Brain pericyte (primary cell): ENCODE results near the gene CLPTM1.
"Not testable (repeated sequence)": the region's sequence is repeated elsewhere in the genome, so short reads cannot be mapped to it uniquely, and the experiment has no call there.

Experiments used
- DNase-seq: peaks from one replicate; pipeline ENCODE4 v3.0.0-alpha.2; 2012; ENCODE audit warnings: low read depth, low spot score

CLPTM1 gene

DNA sequence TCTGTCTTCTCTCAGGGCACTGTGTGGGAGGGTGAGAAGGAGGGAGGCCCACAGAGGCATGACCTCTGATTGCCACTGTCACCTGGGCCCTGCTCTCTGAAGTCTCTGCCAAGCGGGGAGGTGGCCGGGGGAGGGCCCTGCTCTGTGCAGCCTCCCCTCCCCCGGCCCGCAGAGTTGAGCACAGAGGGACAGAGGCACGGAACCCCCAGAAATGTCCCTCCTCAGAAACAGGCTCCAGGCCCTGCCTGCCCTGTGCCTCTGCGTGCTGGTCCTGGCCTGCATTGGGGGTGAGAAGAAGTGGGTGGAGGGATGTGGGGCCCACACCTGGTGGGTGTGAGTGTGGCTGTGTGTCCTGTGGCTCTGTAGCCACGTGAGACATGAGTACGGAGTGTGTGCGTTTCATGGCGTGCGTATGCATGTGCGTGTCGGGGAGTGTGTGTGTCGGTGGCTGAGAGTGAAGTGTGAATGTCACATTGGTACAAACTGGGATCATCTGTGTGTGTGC is 13.1 kb upstream of the CLPTM1 start, which contains the start of gene APOC4:
Gene APOC4 (plus strand): TSS at position 171 of the 505 bp plus-strand sequence. CDS start 41 bp downstream, at position 212.
- DNase-seq, result no peak

DNA sequence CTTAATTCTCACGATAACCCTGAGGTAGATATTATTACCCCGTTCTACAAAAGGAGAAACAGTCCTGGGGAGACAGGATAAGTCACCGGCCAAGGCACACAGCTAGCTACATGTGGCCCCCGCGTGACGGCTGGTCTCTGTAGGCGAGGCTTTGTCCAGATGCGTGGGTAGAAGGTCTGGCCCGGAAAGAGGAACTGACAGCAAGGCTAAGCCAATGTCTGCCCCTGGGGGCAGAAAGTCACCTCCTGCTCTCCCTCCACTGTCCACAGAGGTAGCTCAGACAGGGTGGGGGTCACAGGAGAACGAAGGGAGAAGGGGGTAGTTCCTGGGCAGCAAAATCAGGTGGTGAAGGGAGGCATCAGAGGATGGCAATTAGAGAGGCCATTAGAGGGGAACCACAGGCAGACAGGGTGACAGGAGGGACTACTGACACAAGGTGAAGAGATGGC is 11.4 kb upstream of the CLPTM1 start:
- no peak for DNase-seq

DNA sequence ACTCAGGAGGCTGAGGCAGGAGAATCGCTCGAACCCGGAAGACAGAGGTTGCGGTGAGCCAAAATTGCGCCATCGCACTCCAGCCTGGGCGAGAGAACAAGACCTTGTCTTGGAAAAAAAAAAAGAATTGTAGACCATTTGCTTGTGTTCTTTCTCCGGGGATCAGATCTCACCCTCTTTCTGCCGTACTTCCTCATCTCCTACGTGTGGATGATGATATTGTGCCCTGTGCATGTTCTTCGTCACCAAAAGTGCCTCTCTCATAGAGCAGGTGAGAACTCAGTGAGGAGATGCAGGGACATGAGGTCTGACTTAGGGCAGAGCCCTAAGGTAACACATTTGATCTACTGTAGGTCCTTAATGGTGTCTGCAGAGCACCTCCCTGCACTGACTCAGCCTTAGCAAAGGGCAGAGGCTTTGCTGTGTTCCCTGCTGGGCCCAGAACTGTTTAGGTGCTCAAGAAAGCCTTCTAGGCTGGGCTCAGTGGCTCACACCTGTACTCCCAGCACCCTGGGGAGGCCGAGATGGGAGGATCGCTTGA is 8.1 kb upstream of the CLPTM1 start:
- DNase-seq, result no peak

DNA sequence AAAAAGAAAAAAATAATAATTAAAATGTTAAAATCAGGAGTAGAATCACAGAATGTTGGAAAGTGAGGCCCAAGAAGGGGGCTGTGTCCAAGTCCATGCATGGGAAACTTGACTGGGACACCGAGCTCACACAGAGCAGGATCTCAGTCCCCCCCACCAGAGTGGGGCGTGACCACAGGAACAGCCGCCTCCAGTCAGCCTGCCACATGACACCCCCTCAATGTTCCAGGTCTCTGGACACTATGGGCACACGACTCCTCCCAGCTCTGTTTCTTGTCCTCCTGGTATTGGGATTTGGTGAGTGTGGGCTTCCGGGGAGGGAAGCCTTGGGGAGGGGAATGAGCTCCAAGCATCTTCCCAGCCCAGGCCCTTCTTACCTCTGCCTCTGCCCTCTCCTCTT is 6.9 kb upstream of the CLPTM1 start:
- DNase-seq, result no peak

DNA sequence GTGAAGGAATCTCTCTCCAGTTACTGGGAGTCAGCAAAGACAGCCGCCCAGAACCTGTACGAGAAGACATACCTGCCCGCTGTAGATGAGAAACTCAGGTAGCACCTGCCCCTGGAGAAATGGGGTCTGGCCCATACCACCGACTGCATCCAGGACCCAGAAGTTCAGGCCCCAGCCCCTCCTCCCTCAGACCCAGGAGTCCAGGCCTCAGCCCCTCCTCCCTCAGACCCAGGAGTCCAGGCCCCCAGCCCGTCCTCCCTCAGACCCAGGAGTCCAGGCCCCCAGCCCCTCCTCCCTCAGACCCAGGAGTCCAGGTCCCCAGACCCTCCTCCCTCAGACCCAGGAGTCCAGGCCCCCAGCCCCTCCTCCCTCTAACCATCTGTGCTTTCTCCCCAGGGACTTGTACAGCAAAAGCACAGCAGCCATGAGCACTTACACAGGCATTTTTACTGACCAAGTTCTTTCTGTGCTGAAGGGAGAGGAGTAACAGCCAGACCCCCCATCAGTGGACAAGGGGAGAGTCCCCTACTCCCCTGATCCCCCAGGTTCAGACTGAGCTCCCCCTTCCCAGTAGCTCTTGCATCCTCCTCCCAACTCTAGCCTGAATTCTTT is 6.3 kb upstream of the CLPTM1 start:
- no peak for DNase-seq

DNA sequence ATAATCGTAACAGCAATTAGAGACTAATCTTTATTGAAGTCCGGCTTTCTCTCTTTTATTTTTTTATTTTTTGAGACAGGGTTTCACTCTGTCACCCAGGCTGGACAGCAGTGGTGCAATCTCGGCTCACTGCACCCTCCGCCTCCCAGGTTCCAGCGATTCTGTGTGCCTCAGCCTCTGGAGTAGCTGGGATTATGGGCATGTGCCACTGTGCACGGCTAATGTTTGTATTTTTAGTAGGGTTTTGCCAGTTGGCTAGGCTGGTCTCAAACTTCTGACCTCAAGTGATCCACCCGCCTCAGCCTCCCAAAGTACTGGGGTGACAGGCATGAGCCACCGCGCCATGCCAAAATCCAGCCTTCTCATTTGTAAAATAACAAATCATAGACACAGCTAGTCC is 5.6 kb upstream of the CLPTM1 start:
- DNase-seq, result no peak

DNA sequence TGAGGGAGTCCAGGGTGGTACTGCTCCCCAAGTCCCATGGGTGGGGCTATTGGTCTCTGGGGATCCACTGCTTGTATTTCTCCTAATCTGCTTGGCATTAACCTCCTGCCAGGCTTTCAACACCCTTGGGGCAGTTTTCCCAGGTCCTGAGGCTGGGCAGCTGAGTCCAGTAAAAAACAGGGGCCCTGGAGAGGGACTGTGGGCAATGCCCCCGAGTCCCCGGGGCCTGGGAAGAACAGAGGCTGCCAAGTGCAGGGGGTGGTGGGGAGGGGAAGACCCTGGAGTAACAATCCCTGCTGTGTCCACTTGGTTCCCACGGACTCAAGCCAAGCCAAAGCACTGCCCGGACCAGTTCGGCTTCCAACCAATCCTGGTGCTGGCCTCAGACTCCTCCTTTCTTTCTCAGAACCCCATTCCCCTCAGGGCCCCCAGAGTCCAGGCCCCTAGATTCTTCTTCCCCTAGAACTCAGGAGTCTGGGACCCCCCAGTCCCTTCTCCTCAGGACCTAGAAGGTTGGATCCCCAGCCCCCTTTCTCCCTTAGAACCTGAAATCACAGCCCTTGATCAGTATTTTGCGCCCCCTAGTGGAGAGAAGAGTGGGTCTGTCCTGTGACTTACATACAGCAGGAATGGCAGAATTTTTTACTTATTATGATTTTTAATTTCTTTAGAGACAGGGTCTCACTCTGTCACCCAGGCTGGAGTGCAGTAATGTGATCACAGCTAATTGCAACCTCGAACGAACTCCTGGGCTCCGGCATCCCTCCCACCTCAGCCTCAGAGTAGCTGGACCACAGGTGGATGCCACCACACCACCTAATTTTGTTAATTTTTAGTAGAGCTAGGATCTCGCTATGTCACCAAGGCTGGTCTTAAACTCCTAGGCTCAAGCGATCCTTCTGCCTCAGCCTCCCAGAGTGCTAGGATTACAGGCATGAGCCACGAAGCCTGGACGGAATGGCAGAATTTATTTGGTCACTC is 3.7 kb upstream of the CLPTM1 start:
- DNase-seq, result peak; percentile 78

DNA sequence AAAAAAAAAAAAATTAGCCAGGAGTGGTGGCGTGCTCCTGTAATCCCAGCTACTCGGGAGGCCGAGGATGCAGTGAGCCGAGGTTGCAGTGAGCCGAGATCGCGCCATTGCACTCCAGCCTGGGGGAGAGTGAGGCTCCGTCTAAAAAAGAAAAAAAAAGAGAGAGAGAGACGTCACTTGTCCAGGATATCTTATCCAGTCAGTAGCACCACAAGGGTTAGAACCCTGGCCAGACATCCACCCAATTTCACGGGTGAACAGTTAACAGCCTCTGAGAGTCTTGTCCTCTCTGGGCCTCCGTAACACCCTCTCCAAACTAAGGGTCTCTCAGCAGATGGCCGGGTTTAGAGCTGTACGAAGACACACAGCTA is 917 bp upstream of the CLPTM1 start:
- no peak for DNase-seq

DNA sequence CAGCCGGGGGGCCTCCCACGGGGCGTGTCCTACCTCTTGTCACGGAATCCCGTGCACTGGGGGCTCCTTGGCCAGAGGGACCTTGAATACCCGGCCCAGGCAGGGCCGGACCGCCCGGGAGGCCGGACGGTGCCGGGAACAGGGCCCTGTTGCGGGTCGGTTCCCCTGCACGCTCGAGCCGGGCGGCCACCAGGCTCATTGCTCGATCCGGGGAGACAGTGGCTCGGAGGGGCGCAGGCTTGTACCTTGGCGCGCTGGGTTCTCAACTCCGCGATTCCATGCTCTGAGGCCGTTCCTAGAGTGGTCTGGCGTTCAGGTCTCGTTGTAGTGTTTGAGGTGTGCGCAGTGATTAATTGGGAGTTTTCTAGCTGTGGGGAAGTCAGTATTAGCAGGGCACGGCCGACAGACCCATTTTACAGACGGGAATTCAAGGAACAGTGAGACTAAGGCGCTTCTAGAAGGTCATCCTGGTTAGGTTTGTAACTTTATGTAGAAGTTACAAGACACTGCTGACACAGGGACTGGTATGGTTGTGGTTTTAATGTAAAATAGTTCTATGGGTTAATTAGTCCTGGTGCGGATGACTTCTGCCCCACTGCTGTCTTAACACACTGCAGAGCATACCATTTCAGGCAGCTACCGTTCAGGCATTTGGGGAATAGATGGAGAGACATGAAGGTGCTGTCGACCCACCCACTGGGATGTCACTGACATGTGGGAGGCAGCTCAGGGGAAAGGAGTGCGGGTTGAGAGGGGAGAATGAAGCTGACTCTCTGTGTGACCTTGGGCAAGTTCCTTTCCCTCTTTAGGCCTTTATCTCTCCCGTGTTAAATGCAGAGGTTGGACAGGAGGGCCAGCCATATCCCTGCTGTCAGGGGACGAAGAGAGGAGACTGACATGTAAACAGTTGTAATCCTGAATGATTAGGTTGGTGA is 592 bp downstream of the CLPTM1 start:
- no peak for DNase-seq

DNA sequence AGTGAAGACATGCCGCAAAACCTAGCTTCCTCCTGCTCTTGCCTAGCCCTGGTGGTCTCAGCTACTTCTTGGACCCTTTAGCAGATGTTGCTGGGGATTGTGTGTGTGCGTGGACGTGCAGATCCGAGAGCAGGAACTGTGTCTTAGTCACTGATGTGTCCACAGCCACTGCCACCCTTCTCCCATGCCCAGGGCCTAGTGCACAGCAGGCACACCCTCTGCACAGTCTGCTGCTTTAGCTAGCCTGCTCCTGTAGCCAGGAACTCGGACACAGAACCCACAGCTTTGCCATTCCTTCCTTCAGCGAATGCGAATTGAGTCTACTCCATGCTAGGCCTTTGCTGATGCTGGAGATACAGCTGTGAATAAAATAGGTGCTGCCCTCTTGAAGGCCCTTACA is 2.3 kb downstream of the CLPTM1 start:
- no peak for DNase-seq

DNA sequence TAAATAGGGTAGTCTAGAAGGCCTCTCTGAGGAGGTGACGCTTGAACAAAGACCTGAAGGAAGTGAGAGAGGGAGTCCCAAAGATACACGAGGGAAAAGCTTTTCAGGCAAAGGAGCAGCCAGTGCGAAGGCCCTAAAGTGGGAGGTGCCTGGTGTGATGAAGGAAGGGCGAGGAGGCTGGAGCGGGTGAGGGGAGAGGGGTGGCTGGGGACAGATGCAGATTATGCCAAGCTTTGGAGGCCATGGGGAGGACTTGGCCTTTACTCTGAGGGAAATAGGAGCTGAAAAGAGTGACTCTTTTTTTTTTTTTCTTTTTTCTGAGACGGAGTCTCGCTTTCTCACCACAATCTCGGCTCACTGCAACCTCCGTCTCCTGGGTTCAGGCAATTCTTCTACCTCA is 2.9 kb downstream of the CLPTM1 start:
- no peak for DNase-seq

DNA sequence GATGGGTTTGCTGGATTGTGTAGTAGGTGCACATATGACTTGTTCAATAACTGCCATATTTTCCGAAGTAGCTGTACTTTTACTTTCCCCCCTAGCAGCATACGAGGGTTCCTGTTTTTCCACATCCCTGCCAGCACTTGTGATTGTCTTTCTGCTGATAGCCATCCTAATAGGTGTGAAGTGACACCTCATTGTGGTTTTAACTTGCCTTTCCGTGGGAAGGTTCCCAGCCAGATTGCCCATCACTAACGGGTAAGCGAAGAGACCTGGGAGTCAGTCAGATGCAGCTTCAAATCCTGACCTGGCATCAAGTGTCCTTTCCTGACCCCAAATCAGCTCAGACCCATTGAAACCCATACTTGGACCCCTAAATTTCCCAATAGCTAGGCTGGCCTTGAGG is 4.5 kb downstream of the CLPTM1 start:
- no peak for DNase-seq

DNA sequence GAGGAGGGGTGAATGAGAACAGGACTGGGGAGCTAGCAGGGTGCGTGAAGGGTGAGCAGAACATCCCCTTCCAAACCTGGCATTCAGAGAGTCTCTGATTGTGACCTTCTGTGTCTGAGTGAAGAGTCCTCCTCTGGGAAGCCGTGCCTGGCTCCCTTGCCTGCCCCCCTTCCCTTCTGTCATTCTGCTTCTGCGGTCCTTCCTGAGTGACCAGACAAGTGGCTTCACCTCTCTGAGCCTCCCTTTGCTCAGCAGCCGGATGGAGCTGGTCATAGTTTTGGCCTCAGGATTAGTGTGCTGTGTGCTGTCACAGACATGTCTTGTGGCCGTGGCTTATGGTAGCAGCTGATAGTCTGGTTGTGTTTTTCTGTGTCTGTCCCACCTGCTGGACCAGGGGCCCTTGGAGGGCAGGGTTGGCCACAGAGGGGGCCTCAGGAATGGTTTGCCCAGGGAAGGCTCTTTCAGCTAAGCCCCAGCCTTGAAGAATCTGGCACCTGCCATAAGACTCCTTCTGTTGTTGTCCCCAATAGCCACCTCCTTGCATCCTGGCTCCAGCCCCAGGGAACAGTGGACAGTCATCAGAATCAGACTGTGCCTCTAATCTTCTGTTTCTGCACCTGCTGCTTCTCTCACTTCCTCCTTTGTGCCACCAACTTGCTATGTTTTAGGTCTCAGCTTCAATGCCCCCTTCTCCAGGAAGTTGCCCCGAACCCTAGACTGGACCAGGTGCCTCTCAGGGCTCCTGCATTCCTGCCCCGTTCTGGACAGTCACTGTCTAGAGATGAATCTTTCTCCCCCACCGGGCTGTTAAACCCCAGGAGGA is 5.9 kb downstream of the CLPTM1 start:
- DNase-seq, result no peak

DNA sequence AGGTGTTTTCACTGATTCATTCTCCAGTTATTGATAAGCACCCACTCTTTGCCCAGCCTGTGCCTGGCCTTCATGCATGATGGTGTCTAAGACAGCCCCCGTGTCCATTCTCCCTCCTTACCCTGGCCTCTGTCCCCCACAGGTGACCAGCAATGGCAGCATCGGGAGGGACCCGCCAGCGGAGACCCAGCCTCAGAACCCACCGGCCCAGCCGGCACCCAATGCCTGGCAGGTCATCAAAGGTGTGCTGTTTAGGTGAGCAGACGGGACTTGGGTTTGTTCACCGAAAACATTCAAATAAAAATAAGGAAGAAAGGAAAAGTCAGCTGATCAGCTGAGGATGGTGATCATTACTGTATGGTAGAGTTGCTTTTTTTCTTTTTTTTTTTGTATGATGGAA is 6.6 kb downstream of the CLPTM1 start:
- no peak for DNase-seq

DNA sequence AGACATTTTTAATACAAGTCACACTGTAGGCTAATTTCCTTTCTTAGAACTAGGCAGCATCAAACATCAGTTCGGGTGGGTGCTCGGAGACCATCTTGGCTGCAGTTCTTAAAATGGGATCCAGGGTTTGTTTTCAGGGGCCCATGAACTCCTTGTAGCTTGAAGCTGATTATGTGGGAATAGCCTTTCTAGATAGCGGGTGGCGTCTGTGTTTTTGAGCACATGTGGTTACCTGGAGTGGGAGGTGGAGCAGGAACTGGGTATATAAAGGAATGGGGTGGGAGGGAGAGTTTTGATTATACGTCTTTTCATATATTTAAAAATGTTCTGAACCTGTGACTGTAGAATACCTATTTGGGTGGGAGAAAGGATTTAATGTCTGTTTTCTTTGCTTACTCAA is 12.9 kb downstream of the CLPTM1 start:
- no peak for DNase-seq

DNA sequence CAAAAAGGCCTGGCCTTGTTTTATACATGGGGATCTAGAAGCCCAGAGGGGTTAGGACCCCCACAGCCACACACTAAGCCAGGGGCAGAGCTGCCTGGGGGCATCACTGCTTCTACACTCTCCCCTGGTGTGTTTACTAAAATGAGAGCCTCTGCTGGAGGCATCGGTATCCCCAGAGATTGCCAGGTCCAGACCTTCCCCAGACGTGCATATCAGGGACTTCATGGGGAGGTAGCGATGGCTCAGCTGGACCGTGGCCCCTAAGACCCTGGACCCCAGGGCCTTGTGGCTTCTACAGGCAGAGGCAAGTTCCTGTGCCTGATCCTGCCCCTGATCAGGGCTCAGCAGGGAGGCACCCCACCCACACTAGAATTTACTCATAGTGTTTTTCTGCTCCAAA is 13.5 kb downstream of the CLPTM1 start:
- DNase-seq, result no peak

DNA sequence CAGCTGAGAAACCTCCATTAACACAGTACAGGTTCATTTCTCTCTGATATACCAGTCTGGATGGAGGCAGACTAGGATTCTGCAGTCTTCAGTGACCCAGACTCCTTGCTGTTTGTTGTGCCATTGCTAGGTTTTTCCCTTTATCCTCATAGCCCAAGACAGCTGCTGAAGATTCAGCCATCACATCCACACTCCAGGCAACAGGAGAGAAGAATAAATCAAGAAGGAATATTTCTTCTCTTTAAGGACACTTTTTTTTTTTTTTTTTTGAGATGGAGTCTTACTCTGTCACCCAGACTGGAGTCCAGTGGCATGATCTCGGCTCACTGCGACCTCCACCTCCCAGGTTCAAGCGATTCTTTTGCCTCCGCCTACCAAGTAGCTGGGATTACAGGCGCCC is 14.3 kb downstream of the CLPTM1 start:
- no peak for DNase-seq

DNA sequence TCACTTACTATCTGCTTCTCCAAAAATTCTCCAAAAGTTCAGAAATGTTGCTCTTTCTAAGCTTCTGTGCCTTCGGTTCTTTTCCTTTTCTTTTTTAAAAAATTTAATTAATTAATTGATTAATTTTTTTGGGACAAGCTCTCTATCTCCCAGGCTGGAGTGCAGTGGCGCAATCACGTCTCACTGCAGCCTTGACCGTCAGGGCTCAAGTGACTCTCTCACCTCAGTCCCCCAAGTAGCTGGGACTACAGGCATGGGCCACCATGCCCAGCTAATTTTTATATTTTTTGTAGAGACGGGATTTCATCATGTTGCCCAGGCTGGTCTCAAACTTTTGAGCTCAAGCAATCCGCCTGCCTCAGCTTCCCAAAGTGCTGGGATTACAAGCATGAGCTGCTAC is 16.3 kb downstream of the CLPTM1 start:
- DNase-seq, result not testable (repeated sequence)

DNA sequence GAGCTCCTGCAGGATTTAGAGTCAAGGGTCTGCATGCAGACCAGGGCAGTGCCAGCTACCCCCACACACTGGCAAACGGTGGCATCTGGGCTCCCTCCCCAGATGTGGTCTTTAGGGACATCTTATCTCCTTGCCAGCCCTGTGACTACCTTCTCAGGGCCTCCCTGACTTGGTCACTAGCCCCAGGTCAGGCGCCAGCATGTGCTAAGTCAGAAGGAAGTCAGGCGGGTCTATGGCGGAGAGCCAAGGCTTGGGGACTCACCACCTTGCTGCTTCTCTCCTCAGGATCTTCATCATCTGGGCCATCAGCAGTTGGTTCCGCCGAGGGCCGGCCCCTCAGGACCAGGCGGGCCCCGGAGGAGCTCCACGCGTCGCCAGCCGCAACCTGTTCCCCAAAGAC is 17.6 kb downstream of the CLPTM1 start:
- no peak for DNase-seq

DNA sequence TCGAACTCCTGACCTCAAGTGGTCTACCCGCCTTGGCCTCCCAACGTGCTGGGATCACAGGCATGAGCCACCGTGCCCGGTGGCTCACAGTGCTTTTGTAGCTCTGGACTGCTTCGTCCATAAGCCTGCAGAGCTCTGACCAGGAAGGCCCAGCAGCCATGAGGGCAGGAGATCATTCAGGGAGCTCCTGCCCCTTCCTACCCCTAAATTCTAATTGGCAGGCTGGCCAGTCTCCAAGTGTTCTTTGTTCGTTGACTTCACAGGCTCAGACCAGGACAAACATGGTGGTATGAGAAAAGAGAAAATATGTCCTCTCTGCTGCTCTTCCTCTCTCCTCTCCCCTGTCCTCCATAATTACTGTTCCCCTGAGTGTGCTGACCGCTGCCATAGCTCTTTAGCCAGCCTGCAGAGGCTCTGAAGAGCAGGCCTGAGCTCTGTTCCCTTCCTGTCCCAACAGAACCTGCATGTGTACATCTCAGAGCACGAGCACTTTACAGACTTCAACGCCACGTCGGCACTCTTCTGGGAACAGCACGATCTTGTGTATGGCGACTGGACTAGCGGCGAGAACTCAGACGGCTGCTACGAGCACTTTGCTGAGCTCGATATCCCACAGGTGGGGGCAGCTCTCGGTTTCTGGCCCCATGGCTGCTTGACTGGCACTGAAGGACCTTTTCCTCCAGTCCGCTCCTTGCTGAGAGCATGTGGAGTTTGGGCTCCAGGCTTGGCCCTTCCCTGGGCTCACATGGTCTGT is 19.0 kb downstream of the CLPTM1 start:
- DNase-seq, result no peak
